ENCODE results near the gene CCDC33. TPM values are rescaled to one million over a fixed set of nuclear protein-coding genes. Genes with fewer than 3 reads are reported as not detected.

Gene CCDC33
- total and polyA plus RNA-seq, 10 of the 15 experiments (the other 5 are each of a cell fraction or from before 2014, with no cell fraction given) = 0.57 to 5.8 (median 4.3) TPM

DNA sequence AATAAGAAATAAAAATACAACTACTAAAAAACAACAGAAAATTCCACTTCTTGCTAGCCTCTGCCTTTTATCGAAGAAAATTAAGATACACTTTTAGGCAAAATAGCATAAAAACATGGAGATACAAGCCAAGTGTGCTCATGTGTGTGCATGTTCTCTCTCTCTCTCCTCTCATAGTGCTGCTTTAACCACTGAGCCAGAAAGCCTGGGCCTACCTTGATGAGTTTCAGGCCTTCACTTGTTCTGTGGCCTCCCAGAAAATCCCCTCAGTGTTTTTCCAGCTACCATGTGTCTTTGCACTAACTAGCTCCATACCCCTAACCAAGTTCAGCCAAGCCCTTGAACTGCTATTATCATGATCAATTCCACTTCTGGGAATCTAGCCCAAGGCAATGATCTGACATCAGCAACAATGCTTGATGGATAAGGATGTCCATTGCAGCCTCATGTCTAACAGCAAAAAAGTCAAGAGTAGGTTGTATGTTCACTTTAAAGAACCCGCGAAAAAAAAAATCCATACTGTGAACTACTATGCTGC is 113.2 kb downstream of the CCDC33 start:
- WGBS (ENCODE audit: insufficient coverage, insufficient replicate concordance, low lambda C conversion rate, missing lambda C conversion rate) = 82% methylated on average over 3 of the region's 3 CpGs
- intact Hi-C loops (cut with micrococcal nuclease; ENCODE audit: unreplicated experiment) = no loop called here
- RAD21 ChIA-PET (ENCODE audit: unreplicated experiment) = no interaction called here

More for the DNA sequence above, 113.2 kb downstream of the CCDC33 start:
- no peak overlapping the region for H3K27ac ChIP-seq (ENCODE audit: control insufficient read depth, insufficient read depth)
- no peaks in the 10 kb centered on the region for H3K79me2 ChIP-seq (ENCODE audit: control insufficient read depth, insufficient read depth, low read length)
- no peaks in the 10 kb centered on the region for H3K36me3 ChIP-seq (ENCODE audit: control insufficient read depth in 2 of 2, insufficient read depth in 2 of 2, low read length in 1 of 2)
- no peaks in the 10 kb centered on the region for H3K4me1 ChIP-seq (ENCODE audit: control insufficient read depth, insufficient read depth, low read length)
- no peak for DNase-seq (ENCODE audit: low read depth, low spot score)
- TF ChIP-seq USF2 (IDR thresholded peaks at IDR 0.05; ENCODE audit: borderline replicate concordance, low read depth, low read length) (no peak), ASH2L (IDR thresholded peaks at IDR 0.05; ENCODE audit: borderline replicate concordance, low read depth) (no peak), E2F8 (IDR thresholded peaks at IDR 0.05; ENCODE audit: low read depth, partially characterized antibody) (no peak), BACH1 (IDR thresholded peaks at IDR 0.05; ENCODE audit: borderline replicate concordance) (no peak), GABPA (IDR thresholded peaks at IDR 0.05; ENCODE audit: low read depth) (no peak), SIN3A (IDR thresholded peaks at IDR 0.05; ENCODE audit: low read depth, low read length) (no peak), SMARCA5 (IDR thresholded peaks at IDR 0.05) (no peak), RAD21 (IDR thresholded peaks at IDR 0.05; ENCODE audit: insufficient read depth, low read depth, low read length) (no peak), ZNF24 (IDR thresholded peaks at IDR 0.05) (peak; percentile 36; the same call in 1 of the 2 replicates), POU2F2 (IDR thresholded peaks at IDR 0.05; ENCODE audit: borderline replicate concordance, low read depth, low read length) (no peak), PBX3 (IDR thresholded peaks at IDR 0.05; ENCODE audit: insufficient replicate concordance, low read depth, low read length) (no peak), RUNX3 (IDR thresholded peaks at IDR 0.05; ENCODE audit: low read length) (peak; percentile 60; the same call in 1 of the 2 replicates)
- TF ChIP-seq, protein P1, sequence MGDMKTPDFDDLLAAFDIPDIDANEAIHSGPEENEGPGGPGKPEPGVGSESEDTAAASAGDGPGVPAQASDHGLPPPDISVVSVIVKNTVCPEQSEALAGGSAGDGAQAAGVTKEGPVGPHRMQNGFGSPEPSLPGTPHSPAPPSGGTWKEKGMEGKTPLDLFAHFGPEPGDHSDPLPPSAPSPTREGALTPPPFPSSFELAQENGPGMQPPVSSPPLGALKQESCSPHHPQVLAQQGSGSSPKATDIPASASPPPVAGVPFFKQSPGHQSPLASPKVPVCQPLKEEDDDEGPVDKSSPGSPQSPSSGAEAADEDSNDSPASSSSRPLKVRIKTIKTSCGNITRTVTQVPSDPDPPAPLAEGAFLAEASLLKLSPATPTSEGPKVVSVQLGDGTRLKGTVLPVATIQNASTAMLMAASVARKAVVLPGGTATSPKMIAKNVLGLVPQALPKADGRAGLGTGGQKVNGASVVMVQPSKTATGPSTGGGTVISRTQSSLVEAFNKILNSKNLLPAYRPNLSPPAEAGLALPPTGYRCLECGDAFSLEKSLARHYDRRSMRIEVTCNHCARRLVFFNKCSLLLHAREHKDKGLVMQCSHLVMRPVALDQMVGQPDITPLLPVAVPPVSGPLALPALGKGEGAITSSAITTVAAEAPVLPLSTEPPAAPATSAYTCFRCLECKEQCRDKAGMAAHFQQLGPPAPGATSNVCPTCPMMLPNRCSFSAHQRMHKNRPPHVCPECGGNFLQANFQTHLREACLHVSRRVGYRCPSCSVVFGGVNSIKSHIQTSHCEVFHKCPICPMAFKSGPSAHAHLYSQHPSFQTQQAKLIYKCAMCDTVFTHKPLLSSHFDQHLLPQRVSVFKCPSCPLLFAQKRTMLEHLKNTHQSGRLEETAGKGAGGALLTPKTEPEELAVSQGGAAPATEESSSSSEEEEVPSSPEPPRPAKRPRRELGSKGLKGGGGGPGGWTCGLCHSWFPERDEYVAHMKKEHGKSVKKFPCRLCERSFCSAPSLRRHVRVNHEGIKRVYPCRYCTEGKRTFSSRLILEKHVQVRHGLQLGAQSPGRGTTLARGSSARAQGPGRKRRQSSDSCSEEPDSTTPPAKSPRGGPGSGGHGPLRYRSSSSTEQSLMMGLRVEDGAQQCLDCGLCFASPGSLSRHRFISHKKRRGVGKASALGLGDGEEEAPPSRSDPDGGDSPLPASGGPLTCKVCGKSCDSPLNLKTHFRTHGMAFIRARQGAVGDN (IDR thresholded peaks at IDR 0.05) = no peak
- TF ChIP-seq, protein P2, sequence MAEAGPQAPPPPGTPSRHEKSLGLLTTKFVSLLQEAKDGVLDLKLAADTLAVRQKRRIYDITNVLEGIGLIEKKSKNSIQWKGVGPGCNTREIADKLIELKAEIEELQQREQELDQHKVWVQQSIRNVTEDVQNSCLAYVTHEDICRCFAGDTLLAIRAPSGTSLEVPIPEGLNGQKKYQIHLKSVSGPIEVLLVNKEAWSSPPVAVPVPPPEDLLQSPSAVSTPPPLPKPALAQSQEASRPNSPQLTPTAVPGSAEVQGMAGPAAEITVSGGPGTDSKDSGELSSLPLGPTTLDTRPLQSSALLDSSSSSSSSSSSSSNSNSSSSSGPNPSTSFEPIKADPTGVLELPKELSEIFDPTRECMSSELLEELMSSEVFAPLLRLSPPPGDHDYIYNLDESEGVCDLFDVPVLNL (IDR thresholded peaks at IDR 0.05; ENCODE audit: low read depth, low read length) = no peak
- ChIA-PET POLR2A (interaction anchor here (0.6 kb wide), 1 partner anchor 1639 kb away, joined by 4 read pairs; no protein-coding TSS in a partner anchor), SMC1A (ENCODE audit: uncharacterized antibody, unreplicated experiment) (interaction anchor here (1.1 kb wide), 1 partner anchor 419 kb away, joined by 3 read pairs; no protein-coding TSS in a partner anchor), CTCF (no interaction called here)
- H3K4me2 ChIP-seq (ENCODE audit: control insufficient read depth, insufficient read depth) = no peak overlapping the region
- BruUV-seq (replicated peaks) = no TSS peak
- no peaks in the 10 kb centered on the region for H3K9me3 ChIP-seq (replicated peaks; ENCODE audit: control insufficient read depth, insufficient read depth, low read length)
- H2AFZ ChIP-seq (ENCODE audit: control insufficient read depth, low read depth, low read length) = no peak overlapping the region
- H4K20me1 ChIP-seq (ENCODE audit: control insufficient read depth, insufficient read depth) = no peaks in the 10 kb centered on the region
- FAIRE-seq = peak; percentile 70
- H3K9ac ChIP-seq (ENCODE audit: control insufficient read depth, insufficient read depth, low read length) = no peak overlapping the region
- ATAC-seq = peak; percentile 65
- H3K4me3 ChIP-seq = no peak overlapping the region
- H3K27me3 ChIP-seq (replicated peaks in 1 of 2; ENCODE audit: control insufficient read depth in 2 of 2, insufficient read depth in 2 of 2, low read length in 1 of 2) = no peaks in the 10 kb centered on the region
- in situ Hi-C loops (cut with MboI) = no loop called here

All from GM12878 (cell line).